Neural progenitor cell (in vitro differentiated cells): ENCODE results near the gene NDUFA11. TPM values are rescaled to one million over a fixed set of nuclear protein-coding genes. Genes with fewer than 3 reads are reported as not detected.
A peak's percentile ranks its signal among the peaks of the same experiment; 100 is the strongest.

Experiments
- DNase-seq: peaks from one replicate; pipeline ENCODE4 v3.0.0-alpha.2; 2016; ENCODE audit warnings: low spot score
- H2AFZ ChIP-seq: fragments of 200-600 bp; sonication (generic); replicated peaks from 2 replicates; pipeline ENCODE4 v1.6.1; 2016; ENCODE audit warnings: antibody characterized with exemption
- H3F3A ChIP-seq: fragments of 200-600 bp; sonication (generic); 2 replicates; pipeline ENCODE4 v1.6.1; 2016; ENCODE audit warnings: antibody characterized with exemption, low read depth
- H3K27ac ChIP-seq: fragments of 200-600 bp; sonication (generic); 2 replicates; pipeline ENCODE4 v1.5.1; 2016; ENCODE audit warnings: mild to moderate bottlenecking
- H3K27me3 ChIP-seq: fragments of 200-600 bp; sonication (generic); 2 replicates; pipeline ENCODE4 v1.6.1; 2016; ENCODE audit warnings: mild to moderate bottlenecking, moderate library complexity
- H3K36me3 ChIP-seq: fragments of 200-600 bp; sonication (generic); 2 replicates; pipeline ENCODE4 v1.5.1; 2016
- H3K4me1 ChIP-seq: fragments of 200-600 bp; sonication (generic); 2 replicates; pipeline ENCODE4 v1.6.1; 2016; ENCODE audit warnings: mixed run types
- H3K4me2 ChIP-seq: fragments of 200-600 bp; sonication (generic); 2 replicates; pipeline ENCODE4 v1.6.1; 2016
- H3K4me3 ChIP-seq: fragments of 200-600 bp; sonication (generic); 2 replicates; pipeline ENCODE4 v1.5.1; 2016
- H3K79me2 ChIP-seq: fragments of 200-600 bp; sonication (generic); 2 replicates; pipeline ENCODE4 v1.6.1; 2016; ENCODE audit warnings: low read depth
- H3K9ac ChIP-seq: fragments of 200-600 bp; sonication (generic); 2 replicates; pipeline ENCODE4 v1.6.1; 2016
- H3K9me3 ChIP-seq: fragments of 200-600 bp; sonication (generic); 2 replicates; pipeline ENCODE4 v1.5.1; 2016; ENCODE audit warnings: low read depth
- H4K20me1 ChIP-seq: fragments of 200-600 bp; sonication (generic); 2 replicates; pipeline ENCODE4 v1.6.1; 2016; ENCODE audit warnings: low read depth
- H3K27ac Mint-ChIP-seq: 3 replicates; pipeline ENCODE4 v1.8.0; 2021; ENCODE audit warnings: mixed read lengths
- H3K27me3 Mint-ChIP-seq: 2 replicates; pipeline ENCODE4 v1.8.0; 2022; ENCODE audit warnings: low read depth, mild to moderate bottlenecking, inconsistent platforms, moderate library complexity, mixed read lengths; ENCODE audit not compliant: insufficient read depth
- H3K36me3 Mint-ChIP-seq: 3 replicates; pipeline ENCODE4 v1.8.0; 2021; ENCODE audit warnings: mixed read lengths
- H3K4me1 Mint-ChIP-seq: 3 replicates; pipeline ENCODE4 v1.8.0; 2021; ENCODE audit warnings: mixed read lengths
- H3K4me3 Mint-ChIP-seq: 3 replicates; pipeline ENCODE4 v1.8.0; 2021; ENCODE audit warnings: mild to moderate bottlenecking, moderate library complexity, mixed read lengths
- H3K9me3 Mint-ChIP-seq: 3 replicates; pipeline ENCODE4 v1.8.0; 2020; ENCODE audit warnings: mixed read lengths
- CTCF ChIP-seq: fragments of 200-600 bp; sonication (generic); IDR thresholded peaks from 2 replicates; pipeline ENCODE4 v1.5.1; 2017; ENCODE audit warnings: antibody characterized with exemption, mild to moderate bottlenecking
- EZH2 ChIP-seq: fragments of 200-600 bp; sonication (generic); IDR thresholded peaks from 2 replicates; pipeline ENCODE4 v1.6.1; 2017; ENCODE audit warnings: antibody characterized with exemption, mild to moderate bottlenecking, moderate library complexity
- EZH2phosphoT487 ChIP-seq: fragments of 200-600 bp; sonication (generic); IDR thresholded peaks from 2 replicates; pipeline ENCODE4 v1.6.1; 2017; ENCODE audit warnings: antibody characterized with exemption
- total RNA-seq: library from RNA; depleted of rRNA; stranded (reverse); fragments of >200 nt; gene quantifications from 2 replicates; pipeline ENCODE4 v1.2.3, GENCODE V29; 2015; ENCODE audit warnings: low replicate concordance

Gene NDUFA11
- total RNA-seq, 1 donor from 2014 or later: 102 TPM

DNA sequence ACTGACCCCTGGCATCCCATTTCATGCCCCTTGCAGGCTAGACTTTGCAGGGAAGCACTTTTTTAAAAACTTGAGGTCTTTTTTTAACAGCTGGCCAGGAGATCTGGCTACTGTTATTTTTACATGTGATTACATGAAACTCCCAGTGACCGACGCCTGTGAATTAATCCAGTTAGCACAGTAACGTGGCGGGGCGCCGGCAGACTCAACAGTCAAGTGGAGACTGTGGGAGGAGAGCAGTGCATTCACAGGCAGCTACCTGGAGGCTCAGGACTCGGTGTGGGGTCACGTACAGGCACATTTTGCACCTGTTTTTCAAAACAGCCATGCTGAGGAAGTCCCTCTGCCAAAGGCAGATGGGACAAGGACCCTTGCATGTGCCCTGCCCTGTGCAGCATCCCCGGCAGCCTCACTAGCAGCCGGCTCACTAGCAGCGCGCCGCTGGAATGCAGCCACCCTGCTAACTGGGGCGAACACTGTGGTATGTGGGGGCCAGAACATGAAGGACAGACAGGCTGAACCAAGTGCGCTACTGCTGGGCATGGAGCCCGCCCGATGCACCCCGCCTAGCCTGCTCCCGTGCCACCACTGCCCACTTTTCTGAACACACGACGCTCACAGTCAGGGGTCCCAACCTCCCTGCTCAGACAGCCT is 29.1 kb upstream of the NDUFA11 start:
- no peaks in the 10 kb centered on the region for H3K9me3 Mint-ChIP-seq
- Histone ChIP-seq H3K27me3 (no peaks in the 10 kb centered on the region), H3K4me3 (no peak overlapping the region), H3K9me3 (no peaks in the 10 kb centered on the region), H3K79me2 (peaks cover 28% of the 10 kb centered on the region), H3K27ac (no peak overlapping the region), H3K4me2 (no peak overlapping the region), H3K4me1 (no peaks in the 10 kb centered on the region), H2AFZ (no peak overlapping the region), H3F3A (no peaks in the 10 kb centered on the region), H3K9ac (peak overlapping the region; percentile 42), H3K36me3 (no peaks in the 10 kb centered on the region), H4K20me1 (peaks cover 63% of the 10 kb centered on the region)
- DNase-seq: no peak
- H3K27me3 Mint-ChIP-seq: peaks cover 7% of the 10 kb centered on the region
- H3K4me3 Mint-ChIP-seq: no peak overlapping the region
- peaks cover 19% of the 10 kb centered on the region for H3K36me3 Mint-ChIP-seq
- TF ChIP-seq EZH2phosphoT487 (no peak), CTCF (no peak), EZH2 (no peak)
- H3K4me1 Mint-ChIP-seq: peaks cover 33% of the 10 kb centered on the region
- peak overlapping the region; percentile 77 for H3K27ac Mint-ChIP-seq

DNA sequence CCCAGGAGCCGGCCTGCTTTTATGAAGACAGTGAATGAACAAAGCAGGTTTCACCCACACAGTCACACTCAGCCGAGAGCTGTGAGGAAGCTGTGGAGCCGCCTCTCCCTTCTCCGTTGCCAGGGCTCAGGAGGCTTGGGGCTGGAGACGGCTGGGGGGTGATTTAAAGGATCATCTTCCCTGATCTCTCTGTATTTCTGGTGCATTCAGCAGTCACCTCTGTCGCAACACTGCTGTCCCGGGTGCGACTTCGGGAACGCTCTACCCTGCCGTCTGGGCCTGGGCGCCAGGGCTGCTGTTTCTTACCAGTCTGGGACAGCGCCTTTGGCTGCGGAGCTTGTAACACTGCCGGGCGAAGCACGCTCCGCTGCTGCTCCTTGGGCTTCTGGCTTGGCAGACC is 28.6 kb upstream of the NDUFA11 start:
- no peak overlapping the region for H3K9ac ChIP-seq
- TF ChIP-seq EZH2 (no peak), CTCF (no peak), EZH2phosphoT487 (no peak)
- no peak overlapping the region for H3K27ac ChIP-seq
- H3K27me3 Mint-ChIP-seq: peaks cover 7% of the 10 kb centered on the region
- no peak overlapping the region for H3K4me3 Mint-ChIP-seq
- no peak overlapping the region for H3K4me2 ChIP-seq
- H4K20me1 ChIP-seq: peaks cover 57% of the 10 kb centered on the region
- no peak overlapping the region for H2AFZ ChIP-seq
- H3F3A ChIP-seq: no peaks in the 10 kb centered on the region
- H3K36me3 Mint-ChIP-seq: peaks cover 18% of the 10 kb centered on the region
- H3K27ac Mint-ChIP-seq: no peak overlapping the region
- H3K36me3 ChIP-seq: no peaks in the 10 kb centered on the region
- no peak for DNase-seq
- H3K4me3 ChIP-seq: no peak overlapping the region
- H3K4me1 ChIP-seq: no peaks in the 10 kb centered on the region
- H3K27me3 ChIP-seq: no peaks in the 10 kb centered on the region
- H3K4me1 Mint-ChIP-seq: peaks cover 31% of the 10 kb centered on the region
- H3K9me3 ChIP-seq: no peaks in the 10 kb centered on the region
- H3K9me3 Mint-ChIP-seq: no peaks in the 10 kb centered on the region
- peaks cover 24% of the 10 kb centered on the region for H3K79me2 ChIP-seq

- Histone ChIP-seq H3K36me3 (no peaks in the 10 kb centered on the region), H3K27me3 (no peaks in the 10 kb centered on the region), H3K9ac (no peak overlapping the region), H4K20me1 (peaks cover 55% of the 10 kb centered on the region), H2AFZ (no peak overlapping the region), H3K79me2 (peaks cover 17% of the 10 kb centered on the region), H3F3A (no peaks in the 10 kb centered on the region), H3K27ac (no peak overlapping the region), H3K4me1 (no peaks in the 10 kb centered on the region), H3K9me3 (no peaks in the 10 kb centered on the region), H3K4me2 (no peak overlapping the region), H3K4me3 (no peak overlapping the region)
- TF ChIP-seq EZH2: no peak
- TF ChIP-seq EZH2phosphoT487: no peak
- no peak for TF ChIP-seq CTCF
- Mint-ChIP-seq H3K4me3 (no peak overlapping the region), H3K9me3 (no peaks in the 10 kb centered on the region), H3K4me1 (peaks cover 31% of the 10 kb centered on the region), H3K27me3 (peaks cover 7% of the 10 kb centered on the region), H3K27ac (no peak overlapping the region), H3K36me3 (peaks cover 20% of the 10 kb centered on the region)
- DNase-seq: no peak
Measured at GRCh38 chr19:5931251-5931650, 27.7 kb upstream of the NDUFA11 start.
